Duodenal mucosa (tissue), 2 donors: ENCODE measurements around the gene SNX2.
"Not testable (repeated sequence)": the region's sequence is repeated elsewhere in the genome, so short reads cannot be mapped to it uniquely, and the experiment has no call there.

ENCODE experiments used
- H3K27ac ChIP-seq: one replicate; pipeline ENCODE4 v1.7.0; 2013; ENCODE audit warnings: low read depth, low read length
- H3K27me3 ChIP-seq, 2 donors: one replicate each; pipeline ENCODE4 v1.7.0; 2013; ENCODE audit warnings: low read length in 2 of 2, control low read depth in 1 of 2; ENCODE audit not compliant: insufficient read depth in 2 of 2, control insufficient read depth in 1 of 2
- H3K36me3 ChIP-seq, 2 donors: one replicate each; pipeline ENCODE4 v1.7.0; 2013; ENCODE audit warnings: low read length in 2 of 2, control low read depth in 1 of 2; ENCODE audit not compliant: insufficient read depth in 2 of 2, control insufficient read depth in 1 of 2
- H3K4me1 ChIP-seq, 2 donors: one replicate each; pipeline ENCODE4 v1.7.0; 2013; ENCODE audit warnings: low read length in 2 of 2, control low read depth in 1 of 2; ENCODE audit not compliant: insufficient read depth in 2 of 2, control insufficient read depth in 1 of 2
- H3K4me3 ChIP-seq, 2 donors: one replicate each; pipeline ENCODE4 v1.7.0; 2013; ENCODE audit warnings: low read length in 2 of 2, low read depth in 1 of 2
- H3K9ac ChIP-seq, 2 donors: one replicate each; pipeline ENCODE4 v1.7.0; 2013; ENCODE audit warnings: low read length in 2 of 2, low read depth in 1 of 2
- H3K9me3 ChIP-seq, 2 donors: one replicate each; pipeline ENCODE4 v1.7.0; 2013; ENCODE audit warnings: low read length in 2 of 2, control low read depth in 1 of 2; ENCODE audit not compliant: control insufficient read depth in 1 of 2

The SNX2 gene

GRCh38 chr5:122751293-122751782 is 23.5 kb upstream of the SNX2 start:
- H3K36me3 ChIP-seq, result no peaks in the 10 kb centered on the region
- H3K4me3 ChIP-seq, result no peak overlapping the region
- H3K9ac ChIP-seq, result no peak overlapping the region
- H3K4me1 ChIP-seq, result no peaks in the 10 kb centered on the region
- no peaks in the 10 kb centered on the region for H3K27me3 ChIP-seq
- H3K27ac ChIP-seq, result no peak overlapping the region
- H3K9me3 ChIP-seq, result no peaks in the 10 kb centered on the region

- Histone ChIP-seq H3K27me3 (no peaks in the 10 kb centered on the region), H3K4me3 (no peak overlapping the region), H3K27ac (no peak overlapping the region), H3K4me1 (no peaks in the 10 kb centered on the region), H3K36me3 (no peaks in the 10 kb centered on the region), H3K9me3 (no peaks in the 10 kb centered on the region), H3K9ac (no peak overlapping the region)
Measured at GRCh38 chr5:122753500-122753899, 21.4 kb upstream of the SNX2 start.

GRCh38 chr5:122755783-122756182 is 19.1 kb upstream of the SNX2 start:
- H3K27ac ChIP-seq, result no peak overlapping the region

GRCh38 chr5:122756264-122756911 is 18.5 kb upstream of the SNX2 start:
- Histone ChIP-seq H3K4me3 (no peak overlapping the region), H3K27me3 (no peaks in the 10 kb centered on the region), H3K9ac (no peak overlapping the region), H3K36me3 (no peaks in the 10 kb centered on the region), H3K4me1 (no peaks in the 10 kb centered on the region), H3K9me3 (no peaks in the 10 kb centered on the region), H3K27ac (no peak overlapping the region)

More at GRCh38 chr5:122755783-122756182, 19.1 kb upstream of the SNX2 start:
- Histone ChIP-seq H3K9ac (no peak overlapping the region), H3K4me3 (no peak overlapping the region), H3K4me1 (no peaks in the 10 kb centered on the region), H3K36me3 (no peaks in the 10 kb centered on the region), H3K27me3 (no peaks in the 10 kb centered on the region), H3K9me3 (no peaks in the 10 kb centered on the region)

- Histone ChIP-seq H3K9me3 (no peaks in the 10 kb centered on the region), H3K4me1 (no peaks in the 10 kb centered on the region), H3K27me3 (no peaks in the 10 kb centered on the region)
Measured at GRCh38 chr5:122757285-122757684, 17.6 kb upstream of the SNX2 start.

GRCh38 chr5:122759241-122760070 is 15.4 kb upstream of the SNX2 start:
- Histone ChIP-seq H3K4me3 (no peak overlapping the region), H3K9me3 (no peaks in the 10 kb centered on the region), H3K36me3 (no peaks in the 10 kb centered on the region), H3K27ac (no peak overlapping the region), H3K9ac (no peak overlapping the region), H3K27me3 (no peaks in the 10 kb centered on the region), H3K4me1 (no peaks in the 10 kb centered on the region)

More at GRCh38 chr5:122757285-122757684, 17.6 kb upstream of the SNX2 start:
- H3K27ac ChIP-seq, result no peak overlapping the region
- H3K9ac ChIP-seq, result no peak overlapping the region
- no peak overlapping the region for H3K4me3 ChIP-seq
- H3K36me3 ChIP-seq, result no peaks in the 10 kb centered on the region

GRCh38 chr5:122760236-122760635 is 14.6 kb upstream of the SNX2 start:
- no peak overlapping the region for H3K9ac ChIP-seq
- no peaks in the 10 kb centered on the region for H3K4me1 ChIP-seq
- H3K27me3 ChIP-seq, result no peaks in the 10 kb centered on the region
- H3K9me3 ChIP-seq, result no peaks in the 10 kb centered on the region
- H3K36me3 ChIP-seq, result no peaks in the 10 kb centered on the region
- no peak overlapping the region for H3K27ac ChIP-seq
- no peak overlapping the region for H3K4me3 ChIP-seq

GRCh38 chr5:122761115-122761514 is 13.8 kb upstream of the SNX2 start:
- no peak overlapping the region for H3K9ac ChIP-seq
- no peaks in the 10 kb centered on the region for H3K4me1 ChIP-seq
- no peak overlapping the region for H3K27ac ChIP-seq
- H3K4me3 ChIP-seq, result no peak overlapping the region
- H3K9me3 ChIP-seq, result no peaks in the 10 kb centered on the region
- no peaks in the 10 kb centered on the region for H3K27me3 ChIP-seq
- H3K36me3 ChIP-seq, result no peaks in the 10 kb centered on the region

- H3K4me1 ChIP-seq, H3K4me3 ChIP-seq, H3K36me3 ChIP-seq, H3K9me3 ChIP-seq, H3K27ac ChIP-seq, H3K27me3 ChIP-seq, H3K9ac ChIP-seq: not testable (repeated sequence)
Measured at GRCh38 chr5:122761896-122762295, 13.0 kb upstream of the SNX2 start.

- Histone ChIP-seq H3K4me1 (no peaks in the 10 kb centered on the region), H3K27ac (no peak overlapping the region), H3K9ac (no peak overlapping the region), H3K36me3 (no peaks in the 10 kb centered on the region), H3K4me3 (no peak overlapping the region), H3K9me3 (no peaks in the 10 kb centered on the region), H3K27me3 (no peaks in the 10 kb centered on the region)
Measured at GRCh38 chr5:122766130-122766529, 8.8 kb upstream of the SNX2 start.
